ENCODE data around the gene RIMS3. TPM values are rescaled to one million over a fixed set of nuclear protein-coding genes. Genes with fewer than 3 reads are reported as not detected.
"Not testable (repeated sequence)": the region's sequence is repeated elsewhere in the genome, so short reads cannot be mapped to it uniquely, and the experiment has no call there.

The RIMS3 gene
- total RNA-seq, 2 experiments from 2014 or later, result 6.9 TPM

GRCh38 chr1:40641601-40642242, 23.8 kb downstream of the RIMS3 start:
- POLR2A ChIA-PET, result no interaction called here
- DNase-seq, result no peak
- H3K4me1 Mint-ChIP-seq, result peaks cover 21% of the 10 kb centered on the region
- H3K36me3 Mint-ChIP-seq, result no peaks in the 10 kb centered on the region
- no peaks in the 10 kb centered on the region for H3K9me3 Mint-ChIP-seq
- H3K27me3 Mint-ChIP-seq, result peaks cover 10% of the 10 kb centered on the region
- H3K4me3 Mint-ChIP-seq, result no peak overlapping the region
- H3K27ac Mint-ChIP-seq, result no peak overlapping the region
- no peak for ATAC-seq (ENCODE audit: low read depth)

GRCh38 chr1:40640314-40641076, 25.0 kb downstream of the RIMS3 start:
- H3K4me3 Mint-ChIP-seq, result peak overlapping the region; percentile 26
- H3K9me3 Mint-ChIP-seq, result peaks cover 1% of the 10 kb centered on the region
- H3K27me3 Mint-ChIP-seq, result peaks cover 11% of the 10 kb centered on the region
- H3K27ac Mint-ChIP-seq, result peak overlapping the region; percentile 24
- POLR2A ChIA-PET, result interaction anchor here (1.1 to 1.4 kb wide), 2 partner anchors 25 to 51 kb away, joined by 3 to 5 read pairs; partner anchors contain the start of genes NFYC and RIMS3
- H3K36me3 Mint-ChIP-seq, result peaks cover 5% of the 10 kb centered on the region
- DNase-seq (no peak), ATAC-seq (ENCODE audit: low read depth) (peak; percentile 77)
- peaks cover 21% of the 10 kb centered on the region for H3K4me1 Mint-ChIP-seq

- DNase-seq (no peak), ATAC-seq (ENCODE audit: low read depth) (no peak)
- peaks cover 11% of the 10 kb centered on the region for H3K27me3 Mint-ChIP-seq
- H3K36me3 Mint-ChIP-seq, result peaks cover 6% of the 10 kb centered on the region
- H3K4me1 Mint-ChIP-seq, result peaks cover 28% of the 10 kb centered on the region
- H3K9me3 Mint-ChIP-seq, result peaks cover 1% of the 10 kb centered on the region
- no peak overlapping the region for H3K4me3 Mint-ChIP-seq
- no peak overlapping the region for H3K27ac Mint-ChIP-seq
- POLR2A ChIA-PET, result interaction anchor here (0.6 to 1.4 kb wide), 2 partner anchors 18 to 53 kb away, joined by 4 read pairs; partner anchors contain the start of gene NFYC
Observed at GRCh38 chr1:40638097-40639036, 27.1 kb downstream of the RIMS3 start.

GRCh38 chr1:40637470-40638007, 27.9 kb downstream of the RIMS3 start:
- Mint-ChIP-seq H3K4me3 (no peak overlapping the region), H3K4me1 (peaks cover 28% of the 10 kb centered on the region), H3K9me3 (peaks cover 1% of the 10 kb centered on the region), H3K27me3 (peaks cover 11% of the 10 kb centered on the region), H3K27ac (no peak overlapping the region), H3K36me3 (peaks cover 6% of the 10 kb centered on the region)
- POLR2A ChIA-PET, result no interaction called here
- DNase-seq (no peak), ATAC-seq (ENCODE audit: low read depth) (no peak)

- POLR2A ChIA-PET, result no interaction called here
- peaks cover 28% of the 10 kb centered on the region for H3K4me1 Mint-ChIP-seq
- no peak overlapping the region for H3K4me3 Mint-ChIP-seq
- no peak overlapping the region for H3K27ac Mint-ChIP-seq
- peaks cover 11% of the 10 kb centered on the region for H3K27me3 Mint-ChIP-seq
- ATAC-seq (ENCODE audit: low read depth) (no peak), DNase-seq (no peak)
- peaks cover 1% of the 10 kb centered on the region for H3K9me3 Mint-ChIP-seq
- peaks cover 6% of the 10 kb centered on the region for H3K36me3 Mint-ChIP-seq
Observed at GRCh38 chr1:40636777-40637176, 28.7 kb downstream of the RIMS3 start.

GRCh38 chr1:40635763-40636500, 29.6 kb downstream of the RIMS3 start:
- DNase-seq, result peak; percentile 11
- Mint-ChIP-seq H3K27me3 (peaks cover 11% of the 10 kb centered on the region), H3K36me3 (peaks cover 6% of the 10 kb centered on the region), H3K4me3 (no peak overlapping the region), H3K4me1 (peaks cover 23% of the 10 kb centered on the region), H3K9me3 (peaks cover 1% of the 10 kb centered on the region), H3K27ac (no peak overlapping the region)
- POLR2A ChIA-PET, result interaction anchor here (1.1 kb wide), 1 partner anchor 30 kb away, joined by 3 read pairs; the partner anchor contains the start of gene RIMS3
- ATAC-seq (ENCODE audit: low read depth), result no peak

- Mint-ChIP-seq H3K4me1 (peaks cover 20% of the 10 kb centered on the region), H3K27ac (no peak overlapping the region), H3K4me3 (no peak overlapping the region), H3K36me3 (peaks cover 6% of the 10 kb centered on the region), H3K27me3 (peaks cover 10% of the 10 kb centered on the region), H3K9me3 (peaks cover 1% of the 10 kb centered on the region)
- no peak for ATAC-seq (ENCODE audit: low read depth)
- no peak for DNase-seq
- POLR2A ChIA-PET, result interaction anchor here (1.1 kb wide), 1 partner anchor 30 kb away, joined by 3 read pairs; the partner anchor contains the start of gene RIMS3
Observed at GRCh38 chr1:40634901-40635655, 30.4 kb downstream of the RIMS3 start.

- Mint-ChIP-seq H3K27ac (no peak overlapping the region), H3K27me3 (peaks cover 2% of the 10 kb centered on the region), H3K4me1 (peaks cover 28% of the 10 kb centered on the region), H3K36me3 (peaks cover 8% of the 10 kb centered on the region), H3K9me3 (peaks cover 1% of the 10 kb centered on the region), H3K4me3 (no peak overlapping the region)
- no peak for ATAC-seq (ENCODE audit: low read depth)
- POLR2A ChIA-PET, result no interaction called here
- no peak for DNase-seq
Observed at GRCh38 chr1:40633931-40634376, 31.5 kb downstream of the RIMS3 start.

- H3K4me1 Mint-ChIP-seq, result peaks cover 32% of the 10 kb centered on the region
- H3K27ac Mint-ChIP-seq, result no peak overlapping the region
- ATAC-seq (ENCODE audit: low read depth) (no peak), DNase-seq (no peak)
- no peak overlapping the region for H3K4me3 Mint-ChIP-seq
- peaks cover 1% of the 10 kb centered on the region for H3K9me3 Mint-ChIP-seq
- POLR2A ChIA-PET, result no interaction called here
- peaks cover 2% of the 10 kb centered on the region for H3K27me3 Mint-ChIP-seq
- peaks cover 8% of the 10 kb centered on the region for H3K36me3 Mint-ChIP-seq
Observed at GRCh38 chr1:40633523-40633922, 32.0 kb downstream of the RIMS3 start.

- DNase-seq (no peak), ATAC-seq (ENCODE audit: low read depth) (no peak)
- Mint-ChIP-seq H3K4me3 (no peak overlapping the region), H3K27me3 (no peaks in the 10 kb centered on the region), H3K36me3 (peaks cover 6% of the 10 kb centered on the region), H3K27ac (peak overlapping the region; percentile 85), H3K9me3 (no peaks in the 10 kb centered on the region), H3K4me1 (peaks cover 30% of the 10 kb centered on the region)
- POLR2A ChIA-PET, result interaction anchor here (1.4 kb wide), 2 partner anchors 35 to 232 kb away, joined by 3 to 8 read pairs; partner anchors contain the start of genes CITED4 and RIMS3
Observed at GRCh38 chr1:40630488-40631223, 34.8 kb downstream of the RIMS3 start.

- peak overlapping the region; percentile 85 for H3K27ac Mint-ChIP-seq
- H3K4me1 Mint-ChIP-seq, result peaks cover 31% of the 10 kb centered on the region
- not testable (repeated sequence) for H3K27me3 Mint-ChIP-seq, H3K36me3 Mint-ChIP-seq, H3K9me3 Mint-ChIP-seq
- DNase-seq, result peak; percentile 57
- peak; percentile 82 for ATAC-seq (ENCODE audit: low read depth)
- H3K4me3 Mint-ChIP-seq, result peak overlapping the region; percentile 35
- POLR2A ChIA-PET, result interaction anchor here (0.5 to 1.4 kb wide), 7 partner anchors 9 to 233 kb away, joined by 3 to 8 read pairs (median 4); partner anchors contain the start of genes CITED4, NFYC and RIMS3
Observed at GRCh38 chr1:40629546-40629945, 35.9 kb downstream of the RIMS3 start.
